HL-60 (cell line): ENCODE data around the gene TPPP.
"Not testable (repeated sequence)": the region's sequence is repeated elsewhere in the genome, so short reads cannot be mapped to it uniquely, and the experiment has no call there.

Experiments
- POLR2AphosphoS5 ChIP-seq: IDR thresholded peaks from 2 replicates; pipeline ENCODE4 v1.6.1; 2012; ENCODE audit warnings: low read depth
- REST ChIP-seq: IDR thresholded peaks from 2 replicates; pipeline ENCODE4 v1.6.1; 2012; ENCODE audit warnings: low read depth; ENCODE audit not compliant: insufficient replicate concordance
- SPI1 ChIP-seq: IDR thresholded peaks from 2 replicates; pipeline ENCODE4 v1.6.1; 2012; ENCODE audit warnings: low read depth, mild to moderate bottlenecking, borderline replicate concordance
- TF ChIP-seq, protein P1 (sequence below): IDR thresholded peaks from one replicate; pipeline ENCODE4 v1.5.1; 2011; ENCODE audit warnings: low read length, control low read depth, inconsistent platforms; ENCODE audit not compliant: insufficient read depth

DNA sequence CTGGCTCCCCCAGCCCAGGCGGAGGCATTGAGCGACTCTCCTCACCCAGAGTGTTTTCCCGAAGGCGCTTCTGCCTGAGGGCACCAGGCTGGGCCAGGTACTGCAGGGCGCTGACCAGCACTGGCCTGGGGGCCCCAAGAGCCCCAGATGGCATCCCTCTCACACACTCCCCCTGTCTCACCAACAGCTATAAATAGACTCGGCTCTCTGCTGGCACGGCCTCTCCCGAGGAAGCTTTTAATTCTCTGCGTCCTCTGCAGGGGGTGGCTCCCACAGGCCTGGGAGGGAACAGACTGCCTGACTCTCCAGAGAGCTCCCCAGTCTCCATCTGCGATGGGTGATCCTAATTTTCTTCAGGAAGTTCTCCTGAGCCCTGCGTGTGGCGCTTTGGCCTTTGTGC lies 2.9 kb downstream of the TPPP start:
- TF ChIP-seq, protein P1, sequence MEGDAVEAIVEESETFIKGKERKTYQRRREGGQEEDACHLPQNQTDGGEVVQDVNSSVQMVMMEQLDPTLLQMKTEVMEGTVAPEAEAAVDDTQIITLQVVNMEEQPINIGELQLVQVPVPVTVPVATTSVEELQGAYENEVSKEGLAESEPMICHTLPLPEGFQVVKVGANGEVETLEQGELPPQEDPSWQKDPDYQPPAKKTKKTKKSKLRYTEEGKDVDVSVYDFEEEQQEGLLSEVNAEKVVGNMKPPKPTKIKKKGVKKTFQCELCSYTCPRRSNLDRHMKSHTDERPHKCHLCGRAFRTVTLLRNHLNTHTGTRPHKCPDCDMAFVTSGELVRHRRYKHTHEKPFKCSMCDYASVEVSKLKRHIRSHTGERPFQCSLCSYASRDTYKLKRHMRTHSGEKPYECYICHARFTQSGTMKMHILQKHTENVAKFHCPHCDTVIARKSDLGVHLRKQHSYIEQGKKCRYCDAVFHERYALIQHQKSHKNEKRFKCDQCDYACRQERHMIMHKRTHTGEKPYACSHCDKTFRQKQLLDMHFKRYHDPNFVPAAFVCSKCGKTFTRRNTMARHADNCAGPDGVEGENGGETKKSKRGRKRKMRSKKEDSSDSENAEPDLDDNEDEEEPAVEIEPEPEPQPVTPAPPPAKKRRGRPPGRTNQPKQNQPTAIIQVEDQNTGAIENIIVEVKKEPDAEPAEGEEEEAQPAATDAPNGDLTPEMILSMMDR: not testable (repeated sequence)
- not testable (repeated sequence) for TF ChIP-seq REST, POLR2AphosphoS5, SPI1
